Endothelial cell of umbilical vein (primary cell): ENCODE results near the gene G3BP1. TPM values are rescaled to one million over a fixed set of nuclear protein-coding genes. Genes with fewer than 3 reads are reported as not detected.

Experiments used
- BruUV-seq: library from RNA; stranded (reverse); fragments of 400-500 nt; replicated peaks from 2 replicates; lab custom pipeline; 2021; lab: Mats Ljungman, UMichigan
- CTCF ChIA-PET: fragments of 300-600, 350-600 bp; sonication (Branson Sonifier 250); formaldehyde crosslinking; loops from one replicate; lab custom pipeline; 2021; ENCODE audit warnings: antibody characterized with exemption, inconsistent platforms; lab: Charles Lee
- POLR2A ChIA-PET: fragments of 300-600, 350-600 bp; sonication (Branson Sonifier 250); formaldehyde crosslinking; loops from one replicate; lab custom pipeline; 2021; ENCODE audit warnings: antibody characterized with exemption, inconsistent platforms; lab: Charles Lee
- DNase-seq: peaks from one replicate; pipeline ENCODE4 v3.0.0-alpha.2; 2011; ENCODE audit warnings: low read depth, low spot score
- FAIRE-seq: peaks from 2 replicates; lab custom pipeline; 2011; peaks lifted over from hg19 to GRCh38; lab: Jason Lieb, UNC
- H2AFZ ChIP-seq: 2 replicates; pipeline ENCODE4 v1.6.0; 2012; ENCODE audit warnings: low read depth, low read length, control low read depth, inconsistent platforms
- H3K27ac ChIP-seq: 2 replicates; pipeline ENCODE4 v1.5.1; 2011; ENCODE audit warnings: low read depth, mild to moderate bottlenecking, control low read depth, low read length, moderate library complexity; ENCODE audit not compliant: insufficient read depth
- H3K27me3 ChIP-seq, 2 experiments: 2 replicates each; pipeline versions ENCODE4 v1.6.0 to v1.6.1; 2011; ENCODE audit warnings: low read length in 2 of 2, mixed read lengths in 1 of 2; ENCODE audit not compliant: control insufficient read depth in 2 of 2, insufficient read depth in 2 of 2
- H3K36me3 ChIP-seq, 2 experiments: 2 replicates in 1 of 2; 3 replicates in 1 of 2; pipeline ENCODE4 v1.5.1; 2011; ENCODE audit warnings: low read length in 2 of 2, mild to moderate bottlenecking in 1 of 2, moderate library complexity in 1 of 2; ENCODE audit not compliant: control insufficient read depth in 2 of 2, insufficient read depth in 2 of 2; ENCODE audit errors: extremely low read depth in 1 of 2
- H3K4me1 ChIP-seq: 3 replicates; pipeline ENCODE4 v1.5.1; 2011; ENCODE audit warnings: mild to moderate bottlenecking, low read length; ENCODE audit not compliant: control insufficient read depth, insufficient read depth; ENCODE audit errors: extremely low read depth
- H3K4me2 ChIP-seq: 2 replicates; pipeline ENCODE4 v1.6.1; 2011; ENCODE audit warnings: low read length, control low read depth, mixed read lengths; ENCODE audit not compliant: insufficient read depth
- H3K4me3 ChIP-seq, 3 experiments: fragments of 200-600 bp in 1 of 3; sonication (generic), shearing (Covaris generic) in 1 of 3; replicated peaks in 1 of 3; 2 replicates each; pipeline ENCODE4 v1.5.1; 2011 to 2016; ENCODE audit warnings: control low read depth in 3 of 3, low read length in 3 of 3, mild to moderate bottlenecking in 2 of 3, inconsistent platforms in 1 of 3, low read depth in 1 of 3, moderate library complexity in 1 of 3; ENCODE audit not compliant: insufficient read depth in 1 of 3
- H3K79me2 ChIP-seq: 2 replicates; pipeline ENCODE4 v1.6.0; 2012; ENCODE audit warnings: low read length, inconsistent platforms; ENCODE audit not compliant: control insufficient read depth, insufficient read depth
- H3K9ac ChIP-seq: replicated peaks from 2 replicates; pipeline ENCODE3; 2011; ENCODE audit warnings: low read length, control low read depth; ENCODE audit not compliant: insufficient read depth; ENCODE audit errors: extremely low read depth
- H3K9me1 ChIP-seq: replicated peaks from 3 replicates; pipeline ENCODE4 v1.6.0; 2011; ENCODE audit warnings: mild to moderate bottlenecking, low read length; ENCODE audit not compliant: control insufficient read depth, insufficient read depth; ENCODE audit errors: extremely low read depth
- H3K9me3 ChIP-seq: replicated peaks from 2 replicates; pipeline ENCODE4 v1.5.1; 2012; ENCODE audit warnings: low read length, inconsistent platforms; ENCODE audit not compliant: control insufficient read depth, insufficient read depth
- H4K20me1 ChIP-seq: replicated peaks from 2 replicates; pipeline ENCODE3; 2011; ENCODE audit warnings: mild to moderate bottlenecking, low read length; ENCODE audit not compliant: control insufficient read depth, insufficient read depth; ENCODE audit errors: extremely low read depth
- EZH2 ChIP-seq: IDR thresholded peaks from 2 replicates; pipeline ENCODE4 v1.6.1; 2012; ENCODE audit warnings: borderline replicate concordance, low read depth, mild to moderate bottlenecking, moderate library complexity, low read length, inconsistent platforms; ENCODE audit not compliant: severe bottlenecking
- JUN ChIP-seq: IDR thresholded peaks from 2 replicates; pipeline ENCODE4 v1.6.1; 2011; ENCODE audit warnings: borderline replicate concordance, low read depth; ENCODE audit not compliant: insufficient read length, insufficient read depth
- MYC ChIP-seq: IDR thresholded peaks from one replicate; pipeline ENCODE4 v1.6.1; 2011; ENCODE audit warnings: mild to moderate bottlenecking, low read depth, low read length
- POLR2A ChIP-seq: IDR thresholded peaks from 2 replicates; pipeline ENCODE4 v1.6.1; 2012; ENCODE audit warnings: low read depth, mild to moderate bottlenecking, control low read depth, low read length
- dilution Hi-C: fragments of 300-500 bp; cut with MboI; formaldehyde crosslinking; loops from one replicate; pipeline ENCODE4 v1.15.0; 2019; ENCODE audit warnings: low sequenced_read_pairs; ENCODE audit not compliant: extremely low pct_ligation_motif_present
- intact Hi-C: fragments of 100-400 bp; cut with micrococcal nuclease; formaldehyde crosslinking; loops from one replicate; pipeline ENCODE4 v1.10.0; 2022
- polyA plus RNA-seq, 4 experiments: library from polyadenylated mRNA; depleted of rRNA in 3 of 4; stranded (reverse) in 3 of 4; unstranded in 1 of 4; fragments of >200 nt; gene quantifications; 2 replicates each; pipeline versions ENCODE4 v1.2.1 to v1.2.3, GENCODE V29; 2011 to 2012; ENCODE audit warnings: missing spikeins in 1 of 4
- total RNA-seq: library from RNA; stranded (reverse); gene quantifications from 2 replicates; pipeline ENCODE4 v1.2.3, GENCODE V29; 2021
- TF ChIP-seq, protein P1 (sequence below): IDR thresholded peaks from 2 replicates; pipeline ENCODE4 v1.6.1; 2011; ENCODE audit not compliant: insufficient read depth, insufficient read length
- TF ChIP-seq, protein P2 (sequence below), 2 donors: IDR thresholded peaks; 1 replicate in 1 of 2; 2 replicates in 1 of 2; pipeline ENCODE4 v1.5.1; 2011; ENCODE audit warnings: low read length in 2 of 2, mild to moderate bottlenecking in 2 of 2, moderate library complexity in 2 of 2, control low read depth in 1 of 2, inconsistent platforms in 1 of 2, low read depth in 1 of 2; ENCODE audit not compliant: insufficient read depth in 1 of 2; ENCODE audit errors: extremely low read depth in 1 of 2

The G3BP1 gene
- total and polyA plus RNA-seq, 2 donors (not counting 3 experiments of a cell fraction or from before 2014, with no cell fraction given) = 50.5 to 262 TPM

DNA sequence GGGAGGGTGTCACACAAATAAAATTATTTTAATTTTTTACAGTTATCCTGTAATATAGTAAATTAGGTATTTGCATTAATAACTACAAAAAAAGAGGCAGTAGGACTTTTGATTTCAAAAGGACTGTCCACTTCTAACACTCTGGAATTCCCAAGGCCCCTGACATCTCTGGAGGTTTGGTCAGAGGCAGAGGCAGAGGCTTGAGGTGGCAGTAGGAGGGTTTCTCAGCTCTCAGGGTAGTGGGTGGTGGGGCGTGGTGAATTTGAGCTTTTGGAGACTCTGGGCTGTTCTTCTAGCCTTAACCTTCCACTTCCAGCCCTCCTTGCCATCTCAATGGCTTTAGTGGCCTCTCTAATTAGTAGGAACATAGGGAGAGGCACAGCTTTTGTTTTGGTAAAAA, 36.1 kb upstream of the G3BP1 start:
- Histone ChIP-seq H3K27me3 (no peaks in the 10 kb centered on the region), H3K9me3 (no peaks in the 10 kb centered on the region), H3K36me3 (no peaks in the 10 kb centered on the region), H3K9ac (no peak overlapping the region), H3K79me2 (no peaks in the 10 kb centered on the region), H4K20me1 (no peaks in the 10 kb centered on the region), H3K4me2 (no peak overlapping the region), H3K27ac (no peak overlapping the region), H3K4me3 (no peak overlapping the region), H2AFZ (no peak overlapping the region), H3K9me1 (no peaks in the 10 kb centered on the region), H3K4me1 (peaks cover 12% of the 10 kb centered on the region)
- FAIRE-seq (no peak), DNase-seq (no peak)
- ChIA-PET POLR2A (interaction anchor here (1.5 kb wide), 1 partner anchor 49 kb away, joined by 6 read pairs; the partner anchor contains the start of gene SPARC), CTCF (interaction anchor here (0.6 to 10.7 kb wide), 4 partner anchors 16 to 78 kb away, joined by 3 to 323 read pairs (median 4); no protein-coding TSS in a partner anchor)
- BruUV-seq = no TSS peak
- dilution Hi-C loops (no loop called here), intact Hi-C loops (no loop called here)
- TF ChIP-seq MYC = no peak
- TF ChIP-seq, protein P1, sequence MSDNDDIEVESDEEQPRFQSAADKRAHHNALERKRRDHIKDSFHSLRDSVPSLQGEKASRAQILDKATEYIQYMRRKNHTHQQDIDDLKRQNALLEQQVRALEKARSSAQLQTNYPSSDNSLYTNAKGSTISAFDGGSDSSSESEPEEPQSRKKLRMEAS = no peak
- TF ChIP-seq, protein P2, sequence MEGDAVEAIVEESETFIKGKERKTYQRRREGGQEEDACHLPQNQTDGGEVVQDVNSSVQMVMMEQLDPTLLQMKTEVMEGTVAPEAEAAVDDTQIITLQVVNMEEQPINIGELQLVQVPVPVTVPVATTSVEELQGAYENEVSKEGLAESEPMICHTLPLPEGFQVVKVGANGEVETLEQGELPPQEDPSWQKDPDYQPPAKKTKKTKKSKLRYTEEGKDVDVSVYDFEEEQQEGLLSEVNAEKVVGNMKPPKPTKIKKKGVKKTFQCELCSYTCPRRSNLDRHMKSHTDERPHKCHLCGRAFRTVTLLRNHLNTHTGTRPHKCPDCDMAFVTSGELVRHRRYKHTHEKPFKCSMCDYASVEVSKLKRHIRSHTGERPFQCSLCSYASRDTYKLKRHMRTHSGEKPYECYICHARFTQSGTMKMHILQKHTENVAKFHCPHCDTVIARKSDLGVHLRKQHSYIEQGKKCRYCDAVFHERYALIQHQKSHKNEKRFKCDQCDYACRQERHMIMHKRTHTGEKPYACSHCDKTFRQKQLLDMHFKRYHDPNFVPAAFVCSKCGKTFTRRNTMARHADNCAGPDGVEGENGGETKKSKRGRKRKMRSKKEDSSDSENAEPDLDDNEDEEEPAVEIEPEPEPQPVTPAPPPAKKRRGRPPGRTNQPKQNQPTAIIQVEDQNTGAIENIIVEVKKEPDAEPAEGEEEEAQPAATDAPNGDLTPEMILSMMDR (IDR thresholded peaks at IDR 0.05; ENCODE audit: extremely low read depth in 1 of 2, insufficient read depth in 1 of 2, low read depth in 1 of 2, low read length in 2 of 2) = no peak

DNA sequence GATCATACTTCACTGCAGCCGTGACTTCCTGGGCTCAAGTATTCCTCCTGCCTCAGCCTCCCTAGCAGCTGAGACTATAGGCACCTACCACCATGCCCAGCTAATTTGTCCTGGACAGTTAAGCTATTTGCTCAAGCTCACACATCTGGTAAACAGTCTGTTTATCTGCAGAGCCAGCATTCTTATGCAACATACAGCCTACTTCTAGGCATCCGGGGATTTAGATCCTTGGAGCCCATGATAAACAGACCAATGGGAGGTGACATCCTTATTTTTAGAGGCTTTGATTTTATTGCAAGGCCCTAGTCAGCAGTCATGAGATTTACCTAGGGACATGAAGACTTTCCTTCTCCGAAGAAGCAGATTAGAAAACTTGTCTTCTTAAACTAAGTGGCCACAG, 34.3 kb upstream of the G3BP1 start:
- FAIRE-seq (no peak), DNase-seq (no peak)
- Histone ChIP-seq H3K9me3 (no peaks in the 10 kb centered on the region), H3K36me3 (no peaks in the 10 kb centered on the region), H3K9ac (no peak overlapping the region), H3K4me1 (peaks cover 22% of the 10 kb centered on the region), H3K79me2 (no peaks in the 10 kb centered on the region), H3K4me3 (no peak overlapping the region), H3K27ac (no peak overlapping the region), H3K4me2 (no peak overlapping the region), H3K27me3 (no peaks in the 10 kb centered on the region), H2AFZ (no peak overlapping the region), H4K20me1 (no peaks in the 10 kb centered on the region), H3K9me1 (no peaks in the 10 kb centered on the region)
- dilution Hi-C loops (no loop called here), intact Hi-C loops (no loop called here)
- TF ChIP-seq POLR2A (no peak), EZH2 (no peak), JUN (no peak)
- TF ChIP-seq, protein P1 = no peak
- ChIA-PET POLR2A (no interaction called here), CTCF (interaction anchor here (1.6 to 10.7 kb wide), 3 partner anchors 73 to 290 kb away, joined by 4 to 323 read pairs (median 142); partner anchors contain the start of gene SLC36A1)
- no TSS peak for BruUV-seq
